ENCODE results near the gene CHN1. TPM values are rescaled to one million over a fixed set of nuclear protein-coding genes. Genes with fewer than 3 reads are reported as not detected.

CHN1 gene
- total RNA-seq, 4 donors from 2014 or later: 2.7 to 6.1 (median 3.4) TPM

DNA sequence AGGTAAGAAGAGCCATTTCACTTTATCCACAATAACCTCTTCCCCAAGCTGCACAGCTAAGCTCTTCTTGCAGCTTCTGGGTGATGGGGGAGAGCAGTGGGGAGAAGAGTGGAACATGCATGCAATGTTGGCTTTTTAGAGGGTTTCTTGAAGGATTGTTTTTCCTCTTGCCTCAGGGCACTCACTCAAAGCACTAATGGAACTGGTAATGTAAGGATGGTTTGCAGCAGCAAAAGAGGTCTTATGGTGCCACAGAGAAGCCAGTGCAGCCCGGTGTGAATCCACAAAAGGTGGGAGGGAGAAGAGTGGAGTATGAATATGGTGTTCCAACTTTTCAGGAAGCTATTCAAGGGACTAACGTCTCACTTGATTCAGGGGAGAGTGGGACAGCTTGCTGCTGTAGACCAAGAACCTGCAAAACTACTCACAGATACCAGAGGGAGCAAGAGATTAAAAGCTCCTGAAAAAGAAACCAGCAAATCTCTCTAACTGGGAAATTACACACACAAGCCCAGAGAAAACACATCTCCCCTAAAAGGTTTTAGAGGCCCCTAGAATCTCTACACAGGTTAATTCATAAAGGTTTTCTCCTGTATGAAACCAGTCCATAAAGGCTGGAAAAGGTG, 116.4 kb downstream of the CHN1 start:
- H3K4me3 ChIP-seq (ENCODE audit: low read depth, poor library complexity, severe bottlenecking): no peak overlapping the region
- DNase-seq (ENCODE audit: low spot score in 2 of 2): no peak
- WGBS, 2 donors: 65 to 81% methylated on average over 2 of the region's 2 CpGs
- intact Hi-C loops (cut with DNase I; ENCODE audit: low total_unique reads): no loop called here
- no peak for TF ChIP-seq POLR2A (IDR thresholded peaks at IDR 0.05)
- TF ChIP-seq, protein P1, sequence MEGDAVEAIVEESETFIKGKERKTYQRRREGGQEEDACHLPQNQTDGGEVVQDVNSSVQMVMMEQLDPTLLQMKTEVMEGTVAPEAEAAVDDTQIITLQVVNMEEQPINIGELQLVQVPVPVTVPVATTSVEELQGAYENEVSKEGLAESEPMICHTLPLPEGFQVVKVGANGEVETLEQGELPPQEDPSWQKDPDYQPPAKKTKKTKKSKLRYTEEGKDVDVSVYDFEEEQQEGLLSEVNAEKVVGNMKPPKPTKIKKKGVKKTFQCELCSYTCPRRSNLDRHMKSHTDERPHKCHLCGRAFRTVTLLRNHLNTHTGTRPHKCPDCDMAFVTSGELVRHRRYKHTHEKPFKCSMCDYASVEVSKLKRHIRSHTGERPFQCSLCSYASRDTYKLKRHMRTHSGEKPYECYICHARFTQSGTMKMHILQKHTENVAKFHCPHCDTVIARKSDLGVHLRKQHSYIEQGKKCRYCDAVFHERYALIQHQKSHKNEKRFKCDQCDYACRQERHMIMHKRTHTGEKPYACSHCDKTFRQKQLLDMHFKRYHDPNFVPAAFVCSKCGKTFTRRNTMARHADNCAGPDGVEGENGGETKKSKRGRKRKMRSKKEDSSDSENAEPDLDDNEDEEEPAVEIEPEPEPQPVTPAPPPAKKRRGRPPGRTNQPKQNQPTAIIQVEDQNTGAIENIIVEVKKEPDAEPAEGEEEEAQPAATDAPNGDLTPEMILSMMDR (IDR thresholded peaks at IDR 0.05): no peak

DNA sequence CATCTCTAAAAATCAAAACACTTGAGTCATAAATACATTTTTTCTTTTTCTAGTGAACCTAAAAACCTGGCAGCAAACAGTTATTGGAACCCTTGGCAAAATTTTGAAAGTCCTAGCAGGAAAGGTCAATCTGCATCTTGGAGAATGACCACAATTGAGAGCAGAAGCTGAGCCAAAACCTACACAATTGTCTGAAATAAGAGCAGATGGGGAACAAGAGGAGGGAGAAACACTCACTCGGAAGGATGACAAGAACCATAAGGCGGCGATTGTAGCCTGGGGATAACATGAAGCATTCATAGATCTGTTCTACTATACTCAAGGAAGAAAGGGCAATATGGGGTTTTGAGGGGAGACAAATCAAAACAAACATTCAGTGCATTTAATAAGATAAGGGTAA, 117.0 kb downstream of the CHN1 start:
- H3K4me3 ChIP-seq (ENCODE audit: low read depth, poor library complexity, severe bottlenecking): no peak overlapping the region
- 88 to 89% methylated on average over 3 of the region's 3 CpGs for WGBS, 2 donors
- intact Hi-C loops (cut with DNase I; ENCODE audit: low total_unique reads): no loop called here
- TF ChIP-seq, protein P1 (IDR thresholded peaks at IDR 0.05): no peak
- TF ChIP-seq POLR2A (IDR thresholded peaks at IDR 0.05): no peak
- no peak for DNase-seq (ENCODE audit: low spot score in 2 of 2)

- intact Hi-C loops (cut with DNase I; ENCODE audit: low total_unique reads): no loop called here
- 75 to 84% methylated on average over 3 of the region's 3 CpGs for WGBS, 2 donors
- TF ChIP-seq POLR2A (IDR thresholded peaks at IDR 0.05): no peak
- TF ChIP-seq, protein P1 (IDR thresholded peaks at IDR 0.05): no peak
Measured at GRCh38 chr2:174882416-174882815, 122.8 kb downstream of the CHN1 start.

DNA sequence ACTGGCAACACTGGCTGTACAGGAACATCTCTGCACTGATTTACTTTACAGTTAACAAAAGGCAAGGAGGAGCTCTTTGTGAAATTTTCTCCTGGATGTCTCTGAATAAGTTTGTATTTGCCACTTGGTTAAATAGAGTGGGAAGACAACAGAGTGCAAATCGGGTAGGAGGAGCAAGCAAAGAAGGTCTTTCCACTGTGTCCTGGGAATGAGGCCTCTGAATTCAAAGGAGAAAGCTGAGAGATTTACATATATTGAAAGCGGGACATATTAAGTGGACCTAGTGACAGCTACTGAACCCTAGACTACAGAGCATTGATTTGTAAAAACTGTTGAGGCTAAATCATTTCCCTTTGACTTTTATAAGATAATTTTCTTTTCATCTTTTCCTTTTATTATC, 123.5 kb downstream of the CHN1 start:
- intact Hi-C loops (cut with DNase I; ENCODE audit: low total_unique reads): no loop called here
- DNase-seq (ENCODE audit: low spot score in 2 of 2): no peak
- no peak for TF ChIP-seq POLR2A (IDR thresholded peaks at IDR 0.05)
- WGBS, 2 donors: 72 to 73% methylated on average over 2 of the region's 2 CpGs
- H3K4me3 ChIP-seq (ENCODE audit: low read depth, poor library complexity, severe bottlenecking): no peak overlapping the region

More at GRCh38 chr2:174882416-174882815, 122.8 kb downstream of the CHN1 start:
- H3K4me3 ChIP-seq (ENCODE audit: low read depth, poor library complexity, severe bottlenecking): no peak overlapping the region
- no peak for DNase-seq (ENCODE audit: low spot score in 2 of 2)

GRCh38 chr2:174878537-174879147, 126.5 kb downstream of the CHN1 start:
- no peak for DNase-seq (ENCODE audit: low spot score in 2 of 2)
- intact Hi-C loops (cut with DNase I; ENCODE audit: low total_unique reads): no loop called here
- H3K4me3 ChIP-seq (ENCODE audit: low read depth, poor library complexity, severe bottlenecking): no peak overlapping the region
- WGBS, 2 donors: 19 to 21% methylated on average over 4 of the region's 4 CpGs
- TF ChIP-seq, protein P1 (IDR thresholded peaks at IDR 0.05): no peak
- TF ChIP-seq POLR2A (IDR thresholded peaks at IDR 0.05): no peak

DNA sequence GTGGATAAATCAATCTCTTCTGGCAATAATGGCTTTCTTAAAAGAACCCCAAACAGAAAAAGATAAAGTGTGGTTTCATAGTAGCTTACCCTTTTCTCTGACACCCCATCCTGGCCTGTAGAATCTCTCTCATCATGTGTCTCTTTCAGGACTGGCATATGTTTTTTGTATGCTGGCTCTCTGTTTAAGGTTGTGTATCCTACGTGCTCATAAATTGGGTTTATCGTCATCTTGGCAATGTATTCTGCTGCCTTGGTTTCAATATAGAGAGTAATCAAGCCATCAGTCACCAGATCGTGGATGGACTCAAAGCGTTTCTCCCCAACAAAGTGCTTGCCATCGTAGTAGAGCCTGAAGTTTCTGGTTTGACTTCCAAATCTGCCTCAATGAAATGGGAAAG, 127.4 kb downstream of the CHN1 start:
- DNase-seq (ENCODE audit: low spot score in 2 of 2): no peak
- intact Hi-C loops (cut with DNase I; ENCODE audit: low total_unique reads): no loop called here
- 88 to 89% methylated on average over 5 of the region's 5 CpGs for WGBS, 2 donors

More for the DNA sequence above, 127.4 kb downstream of the CHN1 start:
- no peak overlapping the region for H3K4me3 ChIP-seq (ENCODE audit: low read depth, poor library complexity, severe bottlenecking)
- TF ChIP-seq, protein P1 (IDR thresholded peaks at IDR 0.05): no peak
- TF ChIP-seq POLR2A (IDR thresholded peaks at IDR 0.05): no peak
